ENCODE results near the gene HDLBP. TPM values are rescaled to one million over a fixed set of nuclear protein-coding genes. Genes with fewer than 3 reads are reported as not detected.

The HDLBP gene
- total RNA-seq, 6 donors from 2014 or later, result 339 to 691 (median 487) TPM

- Histone ChIP-seq H3K27ac (no peak overlapping the region), H3K4me1 (no peaks in the 10 kb centered on the region), H3K9me3 (no peaks in the 10 kb centered on the region), H3K36me3 (no peaks in the 10 kb centered on the region), H3K4me3 (no peak overlapping the region), H3K27me3 (no peaks in the 10 kb centered on the region)
- no peak for DNase-seq
- TF ChIP-seq EP300 (IDR thresholded peaks at IDR 0.05) (no peak), POLR2A (IDR thresholded peaks at IDR 0.05) (no peak), CTCF (IDR thresholded peaks at IDR 0.05) (no peak), POLR2AphosphoS5 (IDR thresholded peaks at IDR 0.05) (no peak)
- no peak for ATAC-seq (ENCODE audit: low FRiP score in 2 of 2)
- 60 to 68% methylated on average over 1 to 13 of the region's 14 CpGs for WGBS, 2 donors
Observed at GRCh38 chr2:241191081-241191480, 124.4 kb downstream of the HDLBP start.

GRCh38 chr2:241190291-241190981, 125.0 kb downstream of the HDLBP start:
- DNase-seq (peak in 1 of 2 donors; percentile 76), ATAC-seq (ENCODE audit: low FRiP score in 2 of 2) (peak; percentile 20 to 28)
- 87 to 93% methylated on average over 9 to 13 of the region's 19 CpGs for WGBS, 2 donors

GRCh38 chr2:241189856-241190201, 125.6 kb downstream of the HDLBP start:
- TF ChIP-seq POLR2AphosphoS5 (IDR thresholded peaks at IDR 0.05), result no peak
- TF ChIP-seq CTCF (IDR thresholded peaks at IDR 0.05), result no peak
- no peak for TF ChIP-seq EP300 (IDR thresholded peaks at IDR 0.05)
- no peak for TF ChIP-seq POLR2A (IDR thresholded peaks at IDR 0.05)
- Histone ChIP-seq H3K4me3 (no peak overlapping the region), H3K27ac (no peak overlapping the region), H3K4me1 (no peaks in the 10 kb centered on the region), H3K9me3 (no peaks in the 10 kb centered on the region), H3K27me3 (no peaks in the 10 kb centered on the region), H3K36me3 (no peaks in the 10 kb centered on the region)
- WGBS, 2 donors, result 81% methylated on average over 15 of the region's 15 CpGs; no CpG with 5 or more reads in 1 of the 2 donors
- no peak for ATAC-seq (ENCODE audit: low FRiP score in 2 of 2)
- DNase-seq, result no peak

More at GRCh38 chr2:241190291-241190981, 125.0 kb downstream of the HDLBP start:
- H3K9me3 ChIP-seq, result no peaks in the 10 kb centered on the region
- no peaks in the 10 kb centered on the region for H3K36me3 ChIP-seq
- TF ChIP-seq POLR2A (IDR thresholded peaks at IDR 0.05) (no peak), POLR2AphosphoS5 (IDR thresholded peaks at IDR 0.05) (no peak), CTCF (IDR thresholded peaks at IDR 0.05) (no peak), EP300 (IDR thresholded peaks at IDR 0.05) (no peak)
- H3K4me3 ChIP-seq, result no peak overlapping the region
- no peaks in the 10 kb centered on the region for H3K4me1 ChIP-seq
- no peaks in the 10 kb centered on the region for H3K27me3 ChIP-seq
- H3K27ac ChIP-seq, result no peak overlapping the region

- 93 to 100% methylated on average over 5 to 31 of the region's 32 CpGs for WGBS, 2 donors
- no peaks in the 10 kb centered on the region for H3K27me3 ChIP-seq
- TF ChIP-seq POLR2AphosphoS5 (IDR thresholded peaks at IDR 0.05), result no peak
- no peak for TF ChIP-seq EP300 (IDR thresholded peaks at IDR 0.05)
- no peak for TF ChIP-seq POLR2A (IDR thresholded peaks at IDR 0.05)
- no peak for TF ChIP-seq CTCF (IDR thresholded peaks at IDR 0.05)
- no peaks in the 10 kb centered on the region for H3K36me3 ChIP-seq
- peak in 1 of 2 donors; percentile 1 for ATAC-seq (ENCODE audit: low FRiP score in 2 of 2)
- H3K27ac ChIP-seq, result no peak overlapping the region
- DNase-seq, result peak in 1 of 2 donors; percentile 65
- H3K4me1 ChIP-seq, result no peaks in the 10 kb centered on the region
- no peak overlapping the region for H3K4me3 ChIP-seq
- H3K9me3 ChIP-seq, result no peaks in the 10 kb centered on the region
Observed at GRCh38 chr2:241189093-241189855, 126.2 kb downstream of the HDLBP start.

Measured in upper lobe of left lung (tissue), 6 donors.